GM18951 (cell line): ENCODE data around the gene ARHGAP26.
A peak's percentile ranks its signal among the peaks of the same experiment; 100 is the strongest.

Experiments
- POLR2A ChIP-seq: IDR thresholded peaks from 4 replicates; pipeline ENCODE4 v1.6.1; 2011; ENCODE audit warnings: mild to moderate bottlenecking; ENCODE audit not compliant: insufficient read length, insufficient read depth; ENCODE audit errors: extremely low read depth
- in situ Hi-C: fragments of 300-500 bp; cut with MboI; formaldehyde crosslinking; loops from one replicate; pipeline ENCODE4 v1.12.0; 2022; ENCODE audit warnings: low sequenced_read_pairs, mixed read lengths, inconsistent platforms; ENCODE audit not compliant: unreplicated experiment

Gene ARHGAP26

GRCh38 chr5:142769793-142770649 is at the start of gene ARHGAP26:
Gene ARHGAP26 (plus strand): TSS chr5:142770377. CDS start chr5:142770762, 385 bp downstream.
- in situ Hi-C loops: no loop called here
- peak; percentile 82 for TF ChIP-seq POLR2A

GRCh38 chr5:142720641-142721271 is 49.4 kb upstream of the ARHGAP26 start:
- no peak for TF ChIP-seq POLR2A
- in situ Hi-C loops: no loop called here

GRCh38 chr5:142722146-142722545 is 48.0 kb upstream of the ARHGAP26 start:
- no peak for TF ChIP-seq POLR2A
- in situ Hi-C loops: no loop called here

GRCh38 chr5:142722896-142723295 is 47.3 kb upstream of the ARHGAP26 start:
- in situ Hi-C loops: no loop called here
- TF ChIP-seq POLR2A: no peak

GRCh38 chr5:142724821-142725220 is 45.4 kb upstream of the ARHGAP26 start:
- TF ChIP-seq POLR2A: no peak
- in situ Hi-C loops: no loop called here

GRCh38 chr5:142725231-142726187 is 44.7 kb upstream of the ARHGAP26 start:
- in situ Hi-C loops: no loop called here
- TF ChIP-seq POLR2A: no peak

- in situ Hi-C loops: no loop called here
- no peak for TF ChIP-seq POLR2A
These were observed 43.9 kb upstream of the ARHGAP26 start for GRCh38 chr5:142726188-142726731.

- in situ Hi-C loops: no loop called here
- no peak for TF ChIP-seq POLR2A
These were observed 42.5 kb upstream of the ARHGAP26 start for GRCh38 chr5:142727735-142728047.

- TF ChIP-seq POLR2A: no peak
- in situ Hi-C loops: no loop called here
These were observed 34.6 kb upstream of the ARHGAP26 start for GRCh38 chr5:142735323-142736246.

GRCh38 chr5:142736247-142736632 is 33.9 kb upstream of the ARHGAP26 start:
- in situ Hi-C loops: no loop called here
- no peak for TF ChIP-seq POLR2A

GRCh38 chr5:142737179-142737578 is 33.0 kb upstream of the ARHGAP26 start:
- in situ Hi-C loops: no loop called here
- no peak for TF ChIP-seq POLR2A
